Uterus (tissue), 2 donors: Measurements from ENCODE around the gene SNRNP40.

Experiments used
- CTCF ChIP-seq, 4 experiments: fragments of 200-600 bp in 2 of 4; fragments of 450-650 bp in 2 of 4; sonication (generic) in 2 of 4; IDR thresholded peaks; one replicate each; pipeline ENCODE4 v1.5.1; 2016 to 2019; ENCODE audit warnings: antibody characterized with exemption in 4 of 4, mild to moderate bottlenecking in 2 of 4, moderate library complexity in 1 of 4
- POLR2A ChIP-seq, 2 donors: fragments of 450-650 bp; IDR thresholded peaks; one replicate each; pipeline ENCODE4 v1.6.1; 2016; ENCODE audit warnings: antibody characterized with exemption in 2 of 2, mild to moderate bottlenecking in 1 of 2, moderate library complexity in 1 of 2

- no peak for TF ChIP-seq POLR2A (IDR thresholded peaks at IDR 0.05)
- no peak for TF ChIP-seq CTCF (IDR thresholded peaks at IDR 0.05)
Measured at GRCh38 chr1:31239653-31240241, 56.8 kb downstream of the SNRNP40 start, which contains the start of gene NKAIN1.
